Ecto neural progenitor cell (in vitro differentiated cells): ENCODE measurements around the gene RIPPLY1.
"Not testable (repeated sequence)": the region's sequence is repeated elsewhere in the genome, so short reads cannot be mapped to it uniquely, and the experiment has no call there.

Source experiments
- DNase-seq: peaks from one replicate; pipeline ENCODE4 v3.0.0-alpha.2; 2018; ENCODE audit warnings: low spot score

The RIPPLY1 gene

GRCh38 chrX:106906361-106906760 is 3.2 kb upstream of the RIPPLY1 start:
- DNase-seq: no peak

- DNase-seq: no peak
These were observed 2.0 kb upstream of the RIPPLY1 start for GRCh38 chrX:106905064-106905708.

- no peak for DNase-seq
These were observed 851 bp upstream of the RIPPLY1 start for GRCh38 chrX:106903856-106904528.

- DNase-seq: no peak
These were observed 457 bp downstream of the RIPPLY1 start for GRCh38 chrX:106902684-106903083.

- no peak for DNase-seq
These were observed 1.3 kb downstream of the RIPPLY1 start for GRCh38 chrX:106901781-106902219.

GRCh38 chrX:106901341-106901740 is 1.8 kb downstream of the RIPPLY1 start:
- no peak for DNase-seq

GRCh38 chrX:106899841-106900240 is 3.3 kb downstream of the RIPPLY1 start:
- DNase-seq: no peak

- DNase-seq: no peak
These were observed 3.9 kb downstream of the RIPPLY1 start for GRCh38 chrX:106899276-106899675.

GRCh38 chrX:106898462-106898861 is 4.7 kb downstream of the RIPPLY1 start:
- DNase-seq: no peak

- no peak for DNase-seq
These were observed 5.9 kb downstream of the RIPPLY1 start for GRCh38 chrX:106897259-106897658.

- DNase-seq: no peak
These were observed 8.1 kb downstream of the RIPPLY1 start for GRCh38 chrX:106894978-106895452.

GRCh38 chrX:106894392-106894909 is 8.7 kb downstream of the RIPPLY1 start:
- DNase-seq: peak; percentile 72

GRCh38 chrX:106891762-106892460 is 11.2 kb downstream of the RIPPLY1 start:
- no peak for DNase-seq

GRCh38 chrX:106889468-106889867 is 13.7 kb downstream of the RIPPLY1 start:
- DNase-seq: no peak

GRCh38 chrX:106875151-106875550 is 28.0 kb downstream of the RIPPLY1 start:
- DNase-seq: no peak

- DNase-seq: no peak
These were observed 29.1 kb downstream of the RIPPLY1 start for GRCh38 chrX:106874075-106874474.

GRCh38 chrX:106872796-106873195 is 30.3 kb downstream of the RIPPLY1 start:
- not testable (repeated sequence) for DNase-seq

GRCh38 chrX:106863697-106864096 is 39.4 kb downstream of the RIPPLY1 start:
- DNase-seq: no peak

- peak; percentile 52 for DNase-seq
These were observed 40.0 kb downstream of the RIPPLY1 start for GRCh38 chrX:106862972-106863688.
